Stimulated activated CD8-positive, alpha-beta memory T cell treated with anti-CD3 and anti-CD28 coated beads, Interleukin-15, amount 100 ng/mL, for 1 hour (primary cell): ENCODE data around the gene SMOC2.

Source experiments
- DNase-seq: peaks from one replicate; pipeline ENCODE4 v3.0.0-alpha.2; 2020; ENCODE audit warnings: low read depth

Gene SMOC2

GRCh38 chr6:168440520-168441433 lies at the start of gene SMOC2:
Gene SMOC2, plus strand, starts transcription at chr6:168441184. Its CDS starts 187 bp downstream, at chr6:168441371.
- DNase-seq: no peak

- no peak for DNase-seq
Measured at GRCh38 chr6:168393126-168393870, 47.7 kb upstream of the SMOC2 start.

- DNase-seq: no peak
Measured at GRCh38 chr6:168394606-168395005, 46.4 kb upstream of the SMOC2 start.

DNA sequence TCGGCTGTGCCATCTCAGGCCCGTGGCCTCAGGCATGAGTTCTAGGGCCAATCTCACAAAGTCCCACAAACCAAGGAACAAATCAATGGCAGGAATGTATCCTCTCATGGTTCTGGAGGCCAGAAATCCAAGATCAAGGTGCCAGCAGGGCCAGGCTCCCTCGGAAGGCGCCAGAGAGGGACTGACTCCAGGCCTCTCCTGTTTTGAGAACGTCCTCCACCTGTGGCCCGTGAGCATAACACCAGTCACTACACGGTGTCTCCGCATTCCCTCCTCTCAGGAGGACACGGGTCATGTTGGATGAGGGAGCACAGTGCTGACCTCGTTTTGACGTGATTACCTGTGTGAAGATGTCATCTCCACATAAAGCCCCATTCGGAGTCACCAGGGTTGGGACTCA lies 45.0 kb upstream of the SMOC2 start:
- DNase-seq: no peak

GRCh38 chr6:168396561-168396960 lies 44.4 kb upstream of the SMOC2 start:
- DNase-seq: no peak

DNA sequence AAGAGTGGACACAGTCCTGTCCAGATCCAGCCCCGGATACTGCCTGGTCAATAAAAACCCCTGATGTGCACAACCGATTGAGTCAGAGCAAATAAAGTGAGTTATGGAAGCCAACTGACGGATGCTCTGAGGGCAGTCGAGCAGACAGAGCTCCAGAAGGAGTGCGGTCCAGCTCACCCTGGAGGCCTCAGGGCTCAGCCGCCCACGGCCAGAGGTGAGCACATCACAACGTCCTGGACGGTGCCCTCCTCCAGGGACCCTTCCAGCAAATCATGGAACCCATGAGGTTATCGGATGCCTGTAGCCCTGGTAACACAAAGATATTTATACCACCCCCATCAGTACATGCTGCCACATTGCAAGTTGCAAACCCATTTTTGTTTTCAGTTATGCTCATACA lies 44.0 kb upstream of the SMOC2 start:
- DNase-seq: no peak

GRCh38 chr6:168400037-168400436 lies 40.9 kb upstream of the SMOC2 start:
- DNase-seq: no peak

GRCh38 chr6:168403370-168404005 lies 37.5 kb upstream of the SMOC2 start:
- no peak for DNase-seq

GRCh38 chr6:168404560-168404959 lies 36.4 kb upstream of the SMOC2 start:
- DNase-seq: no peak

GRCh38 chr6:168407842-168408241 lies 33.1 kb upstream of the SMOC2 start:
- DNase-seq: no peak

GRCh38 chr6:168408504-168409136 lies 32.4 kb upstream of the SMOC2 start:
- DNase-seq: no peak

DNA sequence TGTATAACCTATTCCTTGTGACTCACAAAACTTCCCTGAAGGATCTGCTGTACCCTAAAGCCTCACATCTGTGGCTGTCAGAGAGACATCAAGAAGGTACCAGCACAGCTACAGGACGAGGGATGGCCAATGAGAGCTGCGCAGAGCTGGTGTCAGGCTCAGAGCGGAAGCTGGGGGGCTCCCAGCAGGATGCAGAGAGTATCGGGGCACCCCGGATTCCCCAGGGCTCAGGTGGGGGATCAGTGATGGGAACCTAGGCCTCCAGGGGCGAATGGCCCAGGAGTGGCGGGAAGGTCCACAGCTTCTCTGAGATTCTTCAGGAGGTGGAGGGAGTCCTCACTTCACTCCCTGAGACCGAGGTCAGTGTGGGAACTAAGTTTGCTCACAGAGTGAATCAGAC lies 30.9 kb upstream of the SMOC2 start:
- no peak for DNase-seq

GRCh38 chr6:168410554-168411011 lies 30.4 kb upstream of the SMOC2 start:
- no peak for DNase-seq

DNA sequence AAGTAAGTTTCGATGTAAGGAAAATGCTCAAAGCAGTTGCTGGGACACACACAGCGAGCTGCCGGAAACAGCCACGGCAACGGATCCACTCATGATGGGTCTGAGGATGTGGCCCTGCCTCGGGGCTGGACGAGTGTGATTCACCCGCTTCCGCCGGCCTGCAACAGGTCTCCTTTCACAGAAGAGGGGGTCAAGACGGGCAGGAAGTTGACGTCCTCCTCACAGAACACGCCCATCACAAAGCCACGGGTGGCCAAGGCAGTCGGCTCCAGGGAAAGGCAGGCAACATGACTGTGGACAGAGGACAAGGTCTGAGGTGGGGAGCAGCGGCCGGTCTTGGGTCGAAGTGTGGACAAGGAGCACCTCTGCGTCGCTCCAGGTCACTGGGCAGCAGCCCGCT lies 29.9 kb upstream of the SMOC2 start:
- DNase-seq: no peak

DNA sequence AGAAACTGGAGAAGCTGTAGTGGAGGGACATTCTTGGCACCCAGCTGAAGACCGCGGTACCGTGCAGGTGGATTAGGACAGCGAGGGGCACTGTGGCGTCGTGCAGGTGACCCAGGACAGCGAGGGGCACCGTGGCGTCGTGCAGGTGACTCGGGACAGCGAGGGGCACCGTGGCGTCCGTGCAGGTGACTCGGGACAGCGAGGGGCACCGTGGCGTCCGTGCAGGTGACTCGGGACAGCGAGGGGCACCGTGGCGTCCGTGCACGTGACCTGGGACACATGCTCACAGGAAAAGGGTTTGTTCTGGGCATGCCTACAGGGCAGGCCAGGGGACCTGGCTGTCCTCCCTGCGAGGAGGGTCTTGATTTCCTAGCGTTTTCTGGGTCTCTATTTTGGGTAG lies 29.2 kb upstream of the SMOC2 start:
- no peak for DNase-seq

DNA sequence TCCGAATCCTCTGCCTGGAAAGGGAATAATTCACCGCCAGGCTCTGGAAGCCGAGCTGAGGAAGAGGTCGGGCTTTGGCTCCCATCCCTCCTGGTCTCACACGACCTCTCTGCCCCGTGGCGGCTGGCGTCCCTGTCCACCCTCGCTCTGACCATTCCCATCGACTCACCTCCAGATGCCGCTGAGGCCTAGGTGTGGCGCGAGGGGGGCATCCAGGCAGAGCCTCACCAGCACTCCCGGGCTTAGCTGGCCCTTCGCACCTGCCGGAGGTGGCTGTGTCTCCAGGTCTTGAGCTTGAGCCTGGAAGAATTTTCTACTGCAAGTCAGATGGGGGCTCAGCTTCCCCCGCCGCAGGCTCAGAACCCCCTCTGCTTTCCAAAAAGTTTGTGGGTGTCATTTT lies 28.5 kb upstream of the SMOC2 start:
- DNase-seq: no peak

DNA sequence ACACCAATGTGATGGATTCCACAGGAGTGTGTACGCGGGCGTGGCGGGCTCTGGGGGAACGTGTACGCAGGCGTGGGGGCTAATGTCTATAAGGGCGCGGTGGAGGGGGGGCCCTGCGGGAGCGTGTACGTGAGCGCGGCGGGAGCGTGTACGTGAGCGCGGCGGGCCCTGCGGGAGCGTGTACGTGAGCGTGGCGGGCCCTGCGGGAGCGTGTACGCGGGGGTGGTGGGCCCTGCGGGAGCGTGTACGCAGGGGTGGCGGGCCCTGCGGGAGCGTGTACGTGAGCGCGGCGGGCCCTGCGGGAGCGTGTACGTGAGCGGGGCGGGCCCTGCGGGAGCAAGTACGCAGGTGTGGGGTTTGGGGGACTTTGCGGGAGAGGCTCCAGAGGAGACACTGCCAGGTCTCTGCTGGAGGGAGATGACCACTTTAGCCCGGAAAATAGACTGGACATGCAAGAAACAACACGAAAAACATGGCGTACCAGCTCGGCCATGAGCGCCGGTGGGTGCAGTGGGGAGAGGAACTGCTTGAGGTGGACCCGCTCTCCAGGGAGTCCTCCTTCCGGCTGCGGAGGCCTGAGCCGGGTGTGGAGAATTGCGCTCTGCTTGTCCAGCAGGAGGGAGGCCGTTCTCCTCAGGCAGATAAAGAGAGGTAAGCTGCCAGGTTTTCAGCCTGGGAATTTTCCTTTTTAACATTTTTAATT lies 27.8 kb upstream of the SMOC2 start:
- no peak for DNase-seq

DNA sequence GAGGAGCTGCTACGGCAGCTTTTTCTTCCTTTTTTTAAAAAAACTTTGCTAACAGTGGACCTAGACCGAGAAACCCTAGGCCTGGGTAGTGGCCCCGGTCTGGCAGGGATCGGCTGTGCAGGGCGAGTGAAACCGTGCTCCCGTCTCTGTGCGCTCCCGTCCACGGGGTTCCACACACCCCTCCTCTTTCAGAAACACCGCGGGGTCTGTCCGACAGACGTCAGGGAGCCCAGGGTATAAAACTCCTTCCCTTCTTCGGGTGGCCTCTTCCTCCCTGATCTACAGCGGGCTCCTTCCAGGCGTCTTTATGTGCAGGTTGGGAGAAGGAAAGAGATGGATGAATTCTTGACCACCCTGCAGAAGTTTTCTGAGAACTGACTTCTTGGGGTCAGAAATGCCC lies 27.1 kb upstream of the SMOC2 start:
- no peak for DNase-seq

DNA sequence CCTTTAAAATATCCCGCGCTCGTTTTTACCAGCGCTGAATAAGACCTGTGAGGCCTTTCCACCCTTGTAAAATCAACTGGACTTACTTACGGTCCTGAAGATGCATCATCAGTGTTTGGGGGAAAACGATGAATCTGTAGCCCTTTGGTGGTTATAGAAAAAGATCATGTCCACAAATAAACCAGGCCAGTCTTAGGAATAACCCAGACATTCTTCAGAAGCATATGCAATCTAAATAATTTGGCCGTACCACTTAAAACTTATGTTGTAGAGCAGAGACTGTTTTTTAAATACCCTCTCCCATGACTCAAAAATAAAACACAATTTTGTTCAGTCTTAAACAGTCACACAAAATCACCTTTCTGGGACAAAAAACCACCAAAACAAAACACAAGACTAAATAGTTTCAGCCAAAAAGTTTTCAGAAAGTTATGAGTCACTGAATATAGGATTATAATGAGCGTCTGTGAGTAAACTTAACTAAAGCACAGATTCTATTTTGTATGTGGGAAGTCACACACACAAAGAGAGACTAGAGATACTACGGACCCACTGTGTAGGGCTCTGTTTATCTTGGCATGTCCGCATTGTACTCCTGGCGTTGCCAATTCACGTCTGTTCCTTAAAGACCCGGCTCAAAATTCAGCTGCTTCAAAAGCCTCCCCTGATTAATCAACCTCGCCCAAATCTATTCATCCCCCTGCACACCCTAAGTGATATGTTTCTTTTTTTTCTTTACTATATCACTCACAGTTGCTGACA lies 26.5 kb upstream of the SMOC2 start:
- no peak for DNase-seq

DNA sequence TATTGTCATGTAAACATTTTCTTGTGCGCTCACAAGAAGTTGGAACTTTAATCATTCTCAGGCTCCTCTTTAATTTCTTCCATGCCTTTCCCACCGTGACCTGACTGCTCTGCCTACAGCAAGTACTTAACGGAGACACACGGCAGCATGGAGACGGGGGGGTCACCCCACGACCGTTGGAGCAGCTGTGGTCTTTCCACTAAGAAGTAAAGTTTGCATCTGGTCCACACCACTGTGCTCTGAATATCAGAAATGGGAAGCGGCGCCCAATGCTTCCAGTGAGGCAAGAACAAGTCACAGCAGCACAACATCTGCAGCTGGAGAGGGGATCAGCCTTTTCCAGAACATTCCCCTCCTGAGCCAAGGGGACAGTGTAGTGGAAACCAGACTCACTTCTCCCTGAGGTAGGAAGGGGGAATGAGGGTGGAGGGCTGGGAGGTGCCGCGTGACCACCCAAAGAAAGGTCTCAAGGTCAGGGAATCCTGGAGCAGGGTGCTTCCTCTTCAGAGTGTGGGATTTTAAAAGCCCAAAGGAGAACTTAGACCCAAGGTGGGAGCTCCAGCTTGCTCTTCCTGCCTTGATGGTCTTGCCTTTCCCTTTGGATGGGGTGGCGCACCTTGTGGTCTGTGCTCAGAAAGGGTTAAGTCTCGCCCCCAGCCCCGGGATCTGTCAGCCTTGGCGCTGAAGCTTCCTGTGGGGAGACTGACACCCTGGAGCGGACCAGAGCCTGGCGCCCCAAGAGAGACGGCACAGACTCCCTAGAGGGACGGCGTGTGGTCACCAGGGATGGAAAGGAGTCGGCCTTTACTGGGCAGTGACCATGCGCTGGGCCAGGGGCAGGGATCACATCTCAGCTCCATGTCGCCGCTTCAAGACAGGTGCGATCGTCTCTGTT lies 25.6 kb upstream of the SMOC2 start:
- DNase-seq: no peak
